Astrocyte of the spinal cord (primary cell): ENCODE results near the gene LDHD.

Experiments
- DNase-seq: peaks from one replicate; pipeline ENCODE4 v3.0.0; 2011; ENCODE audit warnings: low read depth, low spot score
- H3K4me3 ChIP-seq: 2 replicates; pipeline ENCODE4 v1.5.1; 2011; ENCODE audit warnings: low read depth, mild to moderate bottlenecking, low read length, moderate library complexity
- in situ Hi-C: cut with HindIII; loops from 2 replicates; pipeline ENCODE4 v1.10.0; 2017; ENCODE audit warnings: low sequenced_read_pairs
- TF ChIP-seq, protein P1 (sequence below): IDR thresholded peaks from 2 replicates; pipeline ENCODE4 v1.5.1; 2012; ENCODE audit warnings: low read depth, mild to moderate bottlenecking, low read length, inconsistent platforms

The LDHD gene

DNA sequence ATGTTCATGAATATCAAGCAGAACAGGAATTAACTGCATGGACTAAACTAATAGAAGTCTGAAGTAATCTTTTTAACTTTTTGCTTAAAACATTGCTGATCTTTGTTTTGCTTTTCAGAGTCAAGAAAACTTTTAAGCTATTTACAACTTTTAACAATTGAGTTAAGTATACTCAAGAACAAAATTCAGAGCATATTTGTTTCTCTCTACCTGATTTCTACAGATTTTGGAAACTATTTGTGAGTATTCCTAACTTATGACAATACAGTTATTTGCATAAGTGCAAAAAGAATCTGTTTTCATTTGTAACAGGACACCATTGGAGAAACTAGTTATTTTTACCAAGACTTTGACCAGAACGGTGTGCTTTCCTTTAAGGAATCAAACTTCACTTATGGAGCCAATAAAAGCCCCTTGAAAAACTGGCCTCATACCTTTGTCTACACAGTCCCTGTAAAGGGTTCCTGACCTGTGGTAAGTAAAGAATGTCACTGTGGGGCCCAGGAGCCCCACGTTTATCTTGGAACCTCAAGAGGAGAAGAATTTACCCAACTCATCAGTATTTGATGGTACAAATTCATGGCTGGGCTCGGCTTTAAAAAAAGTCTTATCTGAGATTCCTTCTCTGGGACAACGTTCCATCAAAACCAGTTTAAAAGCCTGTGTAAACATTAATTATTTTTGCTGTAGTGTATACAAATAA is 11.3 kb upstream of the LDHD start:
- TF ChIP-seq, protein P1, sequence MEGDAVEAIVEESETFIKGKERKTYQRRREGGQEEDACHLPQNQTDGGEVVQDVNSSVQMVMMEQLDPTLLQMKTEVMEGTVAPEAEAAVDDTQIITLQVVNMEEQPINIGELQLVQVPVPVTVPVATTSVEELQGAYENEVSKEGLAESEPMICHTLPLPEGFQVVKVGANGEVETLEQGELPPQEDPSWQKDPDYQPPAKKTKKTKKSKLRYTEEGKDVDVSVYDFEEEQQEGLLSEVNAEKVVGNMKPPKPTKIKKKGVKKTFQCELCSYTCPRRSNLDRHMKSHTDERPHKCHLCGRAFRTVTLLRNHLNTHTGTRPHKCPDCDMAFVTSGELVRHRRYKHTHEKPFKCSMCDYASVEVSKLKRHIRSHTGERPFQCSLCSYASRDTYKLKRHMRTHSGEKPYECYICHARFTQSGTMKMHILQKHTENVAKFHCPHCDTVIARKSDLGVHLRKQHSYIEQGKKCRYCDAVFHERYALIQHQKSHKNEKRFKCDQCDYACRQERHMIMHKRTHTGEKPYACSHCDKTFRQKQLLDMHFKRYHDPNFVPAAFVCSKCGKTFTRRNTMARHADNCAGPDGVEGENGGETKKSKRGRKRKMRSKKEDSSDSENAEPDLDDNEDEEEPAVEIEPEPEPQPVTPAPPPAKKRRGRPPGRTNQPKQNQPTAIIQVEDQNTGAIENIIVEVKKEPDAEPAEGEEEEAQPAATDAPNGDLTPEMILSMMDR: no peak
- in situ Hi-C loops: no loop called here
- no peak overlapping the region for H3K4me3 ChIP-seq
- no peak for DNase-seq

DNA sequence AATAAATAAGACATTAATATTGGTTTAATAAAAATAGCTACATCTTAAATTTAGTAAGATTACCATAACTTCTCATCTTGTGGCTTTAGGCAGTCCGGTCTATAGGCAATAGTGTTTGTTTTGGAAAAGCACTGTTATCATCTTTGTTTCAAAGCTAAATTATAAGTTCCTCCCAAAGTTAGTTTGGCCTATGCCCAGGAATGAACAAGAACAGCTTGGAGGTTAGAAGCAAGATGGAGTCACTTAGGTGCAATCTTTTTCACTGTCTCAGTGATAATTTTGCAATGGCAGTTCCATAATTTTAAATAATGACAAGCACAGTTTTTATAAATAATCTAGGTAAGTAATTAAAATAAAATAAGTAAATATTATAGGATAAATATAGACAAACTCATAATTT is 6.0 kb upstream of the LDHD start:
- no peak for DNase-seq
- TF ChIP-seq, protein P1: no peak
- in situ Hi-C loops: no loop called here
- no peak overlapping the region for H3K4me3 ChIP-seq

DNA sequence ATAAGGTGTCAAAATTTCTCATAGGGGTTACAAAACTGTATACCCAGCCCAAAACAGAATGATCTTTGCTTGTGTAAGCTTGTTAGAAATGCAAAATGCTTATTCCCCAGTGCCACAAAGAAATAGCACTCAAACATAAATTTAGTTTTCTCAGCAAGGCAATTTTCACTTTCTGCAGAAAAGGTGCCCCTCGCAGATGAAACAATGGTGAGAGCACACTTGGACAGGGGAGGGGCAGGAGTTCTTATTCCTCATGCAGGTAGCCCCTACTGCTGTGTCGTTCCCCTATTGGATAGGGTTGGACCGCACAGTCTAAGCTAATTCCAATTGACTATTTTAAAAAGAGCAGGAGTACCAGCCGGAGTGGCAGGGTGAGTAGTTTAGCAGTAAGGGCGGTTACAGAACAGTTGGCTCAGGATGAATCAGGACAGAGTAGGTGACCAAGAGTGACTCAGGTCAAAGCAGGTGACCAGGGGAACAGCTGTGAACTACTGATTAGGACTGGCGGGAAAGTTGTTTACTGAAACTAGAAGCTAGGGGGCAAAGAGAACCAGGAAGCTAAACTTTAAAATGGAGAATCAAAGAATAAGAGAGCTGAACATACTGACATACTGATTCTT is 5.5 kb upstream of the LDHD start:
- in situ Hi-C loops: no loop called here
- TF ChIP-seq, protein P1: no peak
- no peak for DNase-seq
- no peak overlapping the region for H3K4me3 ChIP-seq

DNA sequence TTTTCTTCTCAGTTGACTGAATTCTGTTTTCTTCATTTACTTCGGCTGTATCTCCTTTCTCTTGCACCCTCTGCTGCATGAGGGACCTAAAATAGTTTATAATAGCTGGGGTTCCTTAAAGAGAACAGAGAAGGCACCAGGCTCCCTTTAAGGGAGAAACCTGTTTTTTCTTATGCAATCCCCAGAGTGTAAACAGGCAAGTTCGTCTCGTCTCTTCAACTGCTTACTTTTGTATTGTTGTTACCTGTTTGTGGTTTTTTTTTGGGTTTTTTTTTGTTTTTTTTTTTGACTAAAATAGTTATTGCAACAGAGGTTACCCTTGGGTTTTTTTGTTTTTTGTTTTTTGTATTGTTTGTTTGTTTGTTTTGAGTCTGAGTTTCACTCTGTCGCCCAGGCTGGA is 3.7 kb upstream of the LDHD start:
- no peak for DNase-seq
- in situ Hi-C loops: no loop called here
- no peak overlapping the region for H3K4me3 ChIP-seq
- TF ChIP-seq, protein P1: no peak

DNA sequence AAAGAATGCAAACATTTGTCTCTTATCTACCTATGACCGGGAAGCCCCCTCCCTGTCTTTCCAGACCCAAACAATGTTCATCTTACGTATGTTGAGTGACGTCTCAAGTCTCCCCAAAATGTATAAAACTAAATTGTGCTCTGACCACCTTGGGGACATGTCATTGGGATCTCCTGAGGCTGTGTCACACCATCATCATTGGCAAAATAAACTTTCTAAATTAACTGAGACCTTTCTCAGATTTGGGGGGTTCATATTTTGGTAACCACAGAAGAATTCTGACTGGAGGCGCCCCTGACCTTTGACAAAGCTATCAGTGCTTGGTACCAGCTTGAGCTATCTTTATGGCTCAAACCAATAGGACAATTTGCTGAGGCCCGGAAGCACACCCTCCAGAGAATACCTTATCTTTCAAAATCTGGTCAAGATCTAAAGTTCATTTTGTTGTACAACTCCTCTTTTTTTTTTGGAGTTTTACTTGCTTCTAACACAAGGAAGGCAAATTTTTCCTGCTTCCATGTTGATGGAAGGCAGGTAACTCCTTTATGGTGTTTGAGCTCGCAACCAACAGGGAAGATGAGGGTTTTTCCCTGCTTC is 2.5 kb upstream of the LDHD start:
- TF ChIP-seq, protein P1: no peak
- in situ Hi-C loops: no loop called here
- no peak overlapping the region for H3K4me3 ChIP-seq
- no peak for DNase-seq

DNA sequence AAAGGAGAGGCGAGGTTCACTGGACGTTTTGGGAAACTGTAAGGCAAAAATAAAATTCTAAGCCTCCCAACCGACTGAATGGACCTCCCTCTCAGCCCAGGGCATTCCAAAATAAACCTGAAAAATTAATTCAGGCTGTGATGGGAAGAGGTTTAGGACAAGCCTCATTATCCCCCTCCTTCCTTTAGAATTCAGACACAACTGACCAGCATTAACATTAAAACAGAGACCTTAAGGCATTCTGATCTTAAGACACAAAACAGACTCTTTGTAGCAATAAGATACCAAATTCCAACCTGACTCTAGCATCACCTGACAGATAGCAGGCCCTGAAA is 298 bp upstream of the LDHD start:
- in situ Hi-C loops: no loop called here
- TF ChIP-seq, protein P1: no peak
- DNase-seq: no peak
- no peak overlapping the region for H3K4me3 ChIP-seq
